GM23248 (cell line): ENCODE results near the gene MAP2K5. TPM values are rescaled to one million over a fixed set of nuclear protein-coding genes. Genes with fewer than 3 reads are reported as not detected.

Experiments
- DNase-seq: peaks from one replicate; pipeline ENCODE4 v3.0.0-alpha.2; 2015
- H2AFZ ChIP-seq: fragments of 200-600 bp; sonication (generic); 2 replicates; pipeline ENCODE4 v1.6.1; 2016; ENCODE audit warnings: antibody characterized with exemption
- H3F3A ChIP-seq: fragments of 200-600 bp; sonication (generic); 2 replicates; pipeline ENCODE4 v1.6.1; 2016; ENCODE audit warnings: mild to moderate bottlenecking, antibody characterized with exemption, mixed run types; ENCODE audit not compliant: insufficient read depth
- H3K27ac ChIP-seq: fragments of 200-600 bp; sonication (generic); 2 replicates; pipeline ENCODE4 v1.5.1; 2016; ENCODE audit warnings: mild to moderate bottlenecking
- H3K27me3 ChIP-seq: fragments of 200-600 bp; sonication (generic); replicated peaks from 2 replicates; pipeline ENCODE4 v1.6.1; 2016; ENCODE audit warnings: mild to moderate bottlenecking; ENCODE audit not compliant: insufficient read depth
- H3K36me3 ChIP-seq: fragments of 200-600 bp; sonication (generic); 2 replicates; pipeline ENCODE4 v1.6.1; 2016; ENCODE audit warnings: low read depth, mild to moderate bottlenecking
- H3K4me1 ChIP-seq: fragments of 200-600 bp; sonication (generic); 2 replicates; pipeline ENCODE4 v1.6.1; 2016; ENCODE audit warnings: mild to moderate bottlenecking; ENCODE audit not compliant: insufficient read depth
- H3K4me2 ChIP-seq: fragments of 200-600 bp; sonication (generic); one replicate; pipeline ENCODE4 v1.6.1; 2016; ENCODE audit warnings: mild to moderate bottlenecking; ENCODE audit not compliant: unreplicated experiment
- H3K4me3 ChIP-seq: fragments of 200-600 bp; sonication (generic); 2 replicates; pipeline ENCODE4 v1.5.1; 2016; ENCODE audit warnings: mild to moderate bottlenecking
- H3K79me2 ChIP-seq: fragments of 200-600 bp; sonication (generic); 2 replicates; pipeline ENCODE4 v1.6.1; 2016; ENCODE audit warnings: mild to moderate bottlenecking; ENCODE audit not compliant: insufficient read depth
- H3K9ac ChIP-seq: fragments of 200-600 bp; sonication (generic); 2 replicates; pipeline ENCODE4 v1.6.1; 2016; ENCODE audit warnings: mild to moderate bottlenecking
- H3K9me2 ChIP-seq: fragments of 200-600 bp; sonication (generic); 2 replicates; pipeline ENCODE4 v1.6.1; 2016; ENCODE audit warnings: mixed run types, mild to moderate bottlenecking, moderate library complexity; ENCODE audit not compliant: insufficient read depth
- H3K9me3 ChIP-seq: fragments of 200-600 bp; sonication (generic); one replicate; pipeline ENCODE4 v1.6.1; 2017; ENCODE audit warnings: low read depth
- H4K20me1 ChIP-seq: fragments of 200-600 bp; sonication (generic); 2 replicates; pipeline ENCODE4 v1.6.0; 2016; ENCODE audit not compliant: insufficient read depth
- EZH2 ChIP-seq: fragments of 200-600 bp; sonication (generic); IDR thresholded peaks from 2 replicates; pipeline ENCODE4 v1.6.1; 2018; ENCODE audit warnings: antibody characterized with exemption, mild to moderate bottlenecking; ENCODE audit not compliant: insufficient read depth, poor library complexity, severe bottlenecking
- EZH2phosphoT487 ChIP-seq: fragments of 200-600 bp; sonication (generic); IDR thresholded peaks from 2 replicates; pipeline ENCODE4 v1.6.1; 2018; ENCODE audit warnings: antibody characterized with exemption, moderate library complexity, mild to moderate bottlenecking, low read depth; ENCODE audit not compliant: insufficient read depth
- WGBS, 2 experiments: methylation state at CpG; one replicate each; pipeline ENCODE4 v1.1.6; 2015 to 2017; ENCODE audit warnings: low lambda C conversion rate in 2 of 2, low coverage in 1 of 2; ENCODE audit errors: missing lambda C conversion rate in 2 of 2; 5-methylcytosine and 5-hydroxymethylcytosine counted together
- in situ Hi-C: fragments of 300-500 bp; cut with MboI; formaldehyde crosslinking; loops from 2 replicates; pipeline ENCODE4 v1.15.0; 2020
- polyA plus RNA-seq: library from polyadenylated mRNA; unstranded; fragments of >200 nt; fragmentation: Nextera tagmentation; extraction: Ambion mirVana; gene quantifications from 2 replicates; pipeline ENCODE4 v1.2.1, GENCODE V29; 2016
- total RNA-seq: library from RNA; depleted of rRNA; stranded (reverse); fragments of >200 nt; shearing (Covaris generic); gene quantifications from 2 replicates; pipeline ENCODE4 v1.2.3, GENCODE V29; 2014

Gene MAP2K5
- total and polyA plus RNA-seq, 2 experiments from 2014 or later: 2.8 to 15.0 TPM

GRCh38 chr15:67776600-67776999, 234.1 kb downstream of the MAP2K5 start:
- in situ Hi-C loops: no loop called here
- WGBS, 2 experiments: 66 to 67% methylated on average over 3 of the region's 3 CpGs
- no peak overlapping the region for H3K4me3 ChIP-seq
- TF ChIP-seq EZH2phosphoT487 (no peak), EZH2 (no peak)
- no peaks in the 10 kb centered on the region for H3K27me3 ChIP-seq
- H2AFZ ChIP-seq: no peak overlapping the region
- H3K4me1 ChIP-seq: peaks cover 8% of the 10 kb centered on the region; the same call in 1 of the 2 replicates
- H3K36me3 ChIP-seq: no peaks in the 10 kb centered on the region
- no peaks in the 10 kb centered on the region for H3K9me2 ChIP-seq
- H3K4me2 ChIP-seq: no peak overlapping the region
- H3K9ac ChIP-seq: no peak overlapping the region
- H3K79me2 ChIP-seq: no peaks in the 10 kb centered on the region
- no peaks in the 10 kb centered on the region for H3F3A ChIP-seq
- no peaks in the 10 kb centered on the region for H3K9me3 ChIP-seq
- no peak overlapping the region for H3K27ac ChIP-seq
- DNase-seq: peak; percentile 20
- H4K20me1 ChIP-seq: no peaks in the 10 kb centered on the region

GRCh38 chr15:67777071-67777470, 234.6 kb downstream of the MAP2K5 start:
- Histone ChIP-seq H3F3A (no peaks in the 10 kb centered on the region), H3K27me3 (no peaks in the 10 kb centered on the region), H3K4me1 (peaks cover 8% of the 10 kb centered on the region; the same call in 1 of the 2 replicates), H3K27ac (no peak overlapping the region), H3K9me3 (no peaks in the 10 kb centered on the region), H3K79me2 (no peaks in the 10 kb centered on the region), H4K20me1 (no peaks in the 10 kb centered on the region), H3K4me3 (no peak overlapping the region), H3K9me2 (no peaks in the 10 kb centered on the region), H3K36me3 (no peaks in the 10 kb centered on the region), H3K4me2 (no peak overlapping the region), H3K9ac (no peak overlapping the region), H2AFZ (no peak overlapping the region)
- no peak for TF ChIP-seq EZH2
- 88 to 91% methylated on average over 5 of the region's 5 CpGs for WGBS, 2 experiments
- in situ Hi-C loops: no loop called here
- no peak for DNase-seq

- Histone ChIP-seq H3K9me2 (no peaks in the 10 kb centered on the region), H3K79me2 (no peaks in the 10 kb centered on the region), H3K27ac (no peak overlapping the region), H4K20me1 (no peaks in the 10 kb centered on the region), H3F3A (no peaks in the 10 kb centered on the region), H3K4me3 (no peak overlapping the region), H3K27me3 (no peaks in the 10 kb centered on the region), H3K4me2 (no peak overlapping the region), H3K36me3 (no peaks in the 10 kb centered on the region), H2AFZ (no peak overlapping the region), H3K9ac (no peak overlapping the region), H3K4me1 (peaks cover 8% of the 10 kb centered on the region; the same call in 1 of the 2 replicates), H3K9me3 (no peaks in the 10 kb centered on the region)
- DNase-seq: no peak
- in situ Hi-C loops: no loop called here
- 82 to 97% methylated on average over 2 of the region's 2 CpGs for WGBS, 2 experiments
- TF ChIP-seq EZH2 (no peak), EZH2phosphoT487 (no peak)
These were observed 235.3 kb downstream of the MAP2K5 start for GRCh38 chr15:67777773-67778172.

- Histone ChIP-seq H3K4me3 (no peak overlapping the region), H3K9me2 (no peaks in the 10 kb centered on the region), H3K27ac (no peak overlapping the region), H3K79me2 (no peaks in the 10 kb centered on the region), H3K4me2 (no peak overlapping the region), H3K4me1 (peaks cover 8% of the 10 kb centered on the region; the same call in 1 of the 2 replicates), H3F3A (no peaks in the 10 kb centered on the region), H3K36me3 (no peaks in the 10 kb centered on the region), H2AFZ (no peak overlapping the region), H3K9ac (no peak overlapping the region), H3K27me3 (no peaks in the 10 kb centered on the region), H3K9me3 (no peaks in the 10 kb centered on the region), H4K20me1 (no peaks in the 10 kb centered on the region)
- TF ChIP-seq EZH2: no peak
- DNase-seq: no peak
- in situ Hi-C loops: no loop called here
- 93 to 96% methylated on average over 5 of the region's 5 CpGs for WGBS, 2 experiments
These were observed 236.6 kb downstream of the MAP2K5 start for GRCh38 chr15:67778968-67779548.
